HFFc6 (cell line): ENCODE results near the gene CBX8. TPM values are rescaled to one million over a fixed set of nuclear protein-coding genes. Genes with fewer than 3 reads are reported as not detected.

Experiments
- DNase-seq: peaks from one replicate; pipeline ENCODE4 v3.0.0-alpha.2; 2018
- H3K27ac Mint-ChIP-seq: 2 replicates; pipeline ENCODE4 v1.8.0; 2020; ENCODE audit warnings: mild to moderate bottlenecking, mixed read lengths
- H3K27me3 Mint-ChIP-seq: 2 replicates; pipeline ENCODE4 v1.8.0; 2021; ENCODE audit warnings: mild to moderate bottlenecking, moderate library complexity, mixed read lengths; ENCODE audit not compliant: insufficient read depth
- H3K36me3 Mint-ChIP-seq: 2 replicates; pipeline ENCODE4 v1.8.0; 2021; ENCODE audit warnings: low read depth, mixed read lengths
- H3K4me1 Mint-ChIP-seq: 2 replicates; pipeline ENCODE4 v1.8.0; 2020; ENCODE audit warnings: low read depth, mixed read lengths
- H3K4me3 Mint-ChIP-seq: 2 replicates; pipeline ENCODE4 v1.8.0; 2020; ENCODE audit warnings: mild to moderate bottlenecking, moderate library complexity, mixed read lengths
- H3K9me3 Mint-ChIP-seq: 2 replicates; pipeline ENCODE4 v1.8.0; 2020; ENCODE audit warnings: mild to moderate bottlenecking, mixed read lengths
- CTCF ChIP-seq: fragments of 200-600 bp; sonication (generic); IDR thresholded peaks from 2 replicates; pipeline ENCODE4 v1.5.0; 2021; ENCODE audit warnings: antibody characterized with exemption, mild to moderate bottlenecking
- total RNA-seq, 6 experiments: library from RNA; stranded (reverse); fragmentation: NEBNext Ultra II Directional; extraction: Animal tissue kit (Norgen Biotek cat#: 25700); gene quantifications; 2 replicates in 1 of 6; 3 replicates in 5 of 6; pipeline ENCODE4 v1.2.3, GENCODE V29; 2021

Gene CBX8
- total RNA-seq, 6 experiments from 2014 or later = 6.0 to 10.6 (median 8.1) TPM

- H3K27me3 Mint-ChIP-seq = peaks cover 18% of the 10 kb centered on the region
- no peak overlapping the region for H3K4me3 Mint-ChIP-seq
- H3K9me3 Mint-ChIP-seq = no peaks in the 10 kb centered on the region
- H3K36me3 Mint-ChIP-seq = no peaks in the 10 kb centered on the region
- no peak overlapping the region for H3K27ac Mint-ChIP-seq
- peaks cover 2% of the 10 kb centered on the region; the same call in 1 of the 2 replicates for H3K4me1 Mint-ChIP-seq
- TF ChIP-seq CTCF = no peak
- DNase-seq = no peak
These were observed 9.8 kb downstream of the CBX8 start for GRCh38 chr17:79786930-79787643.

DNA sequence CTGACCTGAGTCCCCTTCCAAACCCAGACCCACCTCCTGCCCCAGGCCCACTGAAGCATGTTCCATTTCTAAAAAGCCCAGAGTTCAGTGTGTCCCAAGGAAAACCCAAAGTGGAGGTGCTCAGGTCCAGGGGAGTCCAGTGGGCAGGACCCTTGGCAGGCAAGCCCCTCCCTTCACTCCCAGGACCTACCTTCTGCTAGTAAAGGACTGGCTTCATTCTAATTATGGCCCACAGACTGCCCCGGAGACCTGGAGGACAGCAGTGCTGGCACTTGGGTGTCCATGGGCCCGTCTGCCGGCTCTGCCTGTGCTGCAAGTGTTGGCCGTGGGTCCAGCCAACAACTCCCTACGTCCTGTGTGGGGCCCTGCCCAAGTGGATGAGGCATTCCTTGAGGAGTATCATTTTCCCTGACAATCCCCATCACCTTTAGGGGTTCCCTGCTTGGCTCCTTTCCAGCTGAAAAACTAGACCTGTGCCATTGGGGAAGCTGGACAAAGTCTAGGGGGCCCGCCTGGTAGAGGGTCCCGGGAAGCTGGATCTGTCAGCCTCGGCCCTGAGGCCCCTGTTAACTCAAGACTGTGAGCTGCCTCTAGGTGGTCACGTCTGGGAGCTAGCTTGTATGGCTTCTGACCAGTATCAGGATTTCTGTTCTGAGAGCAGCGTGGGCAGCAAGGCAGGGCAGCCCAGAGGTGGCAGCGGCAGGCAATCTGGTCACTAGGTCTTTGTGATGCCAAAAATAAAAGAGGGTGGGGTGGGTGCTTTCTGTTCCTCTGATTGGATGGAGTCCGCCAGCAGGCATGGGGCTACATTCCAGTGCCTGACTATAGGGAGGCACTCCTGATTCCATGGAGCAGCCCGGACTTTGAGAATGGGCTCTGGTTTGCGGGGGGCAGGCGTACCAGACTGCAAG, 10.7 kb downstream of the CBX8 start:
- Mint-ChIP-seq H3K27ac (no peak overlapping the region), H3K27me3 (peaks cover 14% of the 10 kb centered on the region), H3K36me3 (no peaks in the 10 kb centered on the region), H3K4me1 (no peaks in the 10 kb centered on the region), H3K9me3 (no peaks in the 10 kb centered on the region), H3K4me3 (no peak overlapping the region)
- no peak for DNase-seq
- TF ChIP-seq CTCF = no peak

GRCh38 chr17:79785017-79785899, 11.6 kb downstream of the CBX8 start:
- Mint-ChIP-seq H3K9me3 (no peaks in the 10 kb centered on the region), H3K4me1 (no peaks in the 10 kb centered on the region), H3K27me3 (peaks cover 13% of the 10 kb centered on the region), H3K4me3 (no peak overlapping the region), H3K27ac (no peak overlapping the region), H3K36me3 (no peaks in the 10 kb centered on the region)
- no peak for TF ChIP-seq CTCF
- no peak for DNase-seq

DNA sequence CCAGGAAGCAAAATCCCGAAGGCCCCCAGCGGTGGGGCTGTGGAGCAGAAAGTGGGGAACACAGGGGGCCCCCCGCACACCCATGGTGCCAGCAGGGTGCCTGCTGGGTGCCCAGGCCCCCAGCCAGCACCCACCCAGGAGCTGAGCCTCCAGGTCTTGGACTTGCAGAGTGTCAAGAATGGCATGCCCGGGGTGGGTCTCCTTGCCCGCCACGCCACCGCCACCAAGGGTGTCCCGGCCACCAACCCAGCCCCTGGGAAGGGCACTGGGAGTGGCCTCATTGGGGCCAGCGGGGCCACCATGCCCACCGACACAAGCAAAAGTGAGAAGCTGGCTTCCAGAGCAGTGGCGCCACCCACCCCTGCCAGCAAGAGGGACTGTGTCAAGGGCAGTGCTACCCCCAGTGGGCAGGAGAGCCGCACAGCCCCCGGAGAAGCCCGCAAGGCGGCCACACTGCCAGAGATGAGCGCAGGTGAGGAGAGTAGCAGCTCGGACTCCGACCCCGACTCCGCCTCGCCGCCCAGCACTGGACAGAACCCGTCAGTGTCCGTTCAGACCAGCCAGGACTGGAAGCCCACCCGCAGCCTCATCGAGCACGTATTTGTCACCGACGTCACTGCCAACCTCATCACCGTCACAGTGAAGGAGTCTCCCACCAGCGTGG, 12.4 kb downstream of the CBX8 start:
- DNase-seq = no peak
- Mint-ChIP-seq H3K4me1 (no peaks in the 10 kb centered on the region), H3K27me3 (peaks cover 13% of the 10 kb centered on the region), H3K27ac (no peak overlapping the region), H3K9me3 (no peaks in the 10 kb centered on the region), H3K4me3 (no peak overlapping the region), H3K36me3 (no peaks in the 10 kb centered on the region)
- TF ChIP-seq CTCF = no peak

DNA sequence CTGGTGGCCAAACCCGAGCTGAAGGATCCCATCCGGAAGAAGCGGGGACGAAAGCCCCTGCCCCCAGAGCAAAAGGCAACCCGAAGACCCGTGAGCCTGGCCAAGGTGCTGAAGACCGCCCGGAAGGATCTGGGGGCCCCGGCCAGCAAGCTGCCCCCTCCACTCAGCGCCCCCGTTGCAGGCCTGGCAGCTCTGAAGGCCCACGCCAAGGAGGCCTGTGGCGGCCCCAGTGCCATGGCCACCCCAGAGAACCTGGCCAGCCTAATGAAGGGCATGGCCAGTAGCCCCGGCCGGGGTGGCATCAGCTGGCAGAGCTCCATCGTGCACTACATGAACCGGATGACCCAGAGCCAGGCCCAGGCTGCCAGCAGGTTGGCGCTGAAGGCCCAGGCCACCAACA, 13.0 kb downstream of the CBX8 start:
- DNase-seq = no peak
- no peak overlapping the region for H3K4me3 Mint-ChIP-seq
- no peaks in the 10 kb centered on the region; the same call in 1 of the 2 replicates for H3K4me1 Mint-ChIP-seq
- no peaks in the 10 kb centered on the region for H3K36me3 Mint-ChIP-seq
- H3K27me3 Mint-ChIP-seq = peaks cover 12% of the 10 kb centered on the region
- no peak overlapping the region for H3K27ac Mint-ChIP-seq
- H3K9me3 Mint-ChIP-seq = no peaks in the 10 kb centered on the region
- no peak for TF ChIP-seq CTCF
